ENCODE data around the gene RHCE.
"Not testable (repeated sequence)": the region's sequence is repeated elsewhere in the genome, so short reads cannot be mapped to it uniquely, and the experiment has no call there.

The RHCE gene

DNA sequence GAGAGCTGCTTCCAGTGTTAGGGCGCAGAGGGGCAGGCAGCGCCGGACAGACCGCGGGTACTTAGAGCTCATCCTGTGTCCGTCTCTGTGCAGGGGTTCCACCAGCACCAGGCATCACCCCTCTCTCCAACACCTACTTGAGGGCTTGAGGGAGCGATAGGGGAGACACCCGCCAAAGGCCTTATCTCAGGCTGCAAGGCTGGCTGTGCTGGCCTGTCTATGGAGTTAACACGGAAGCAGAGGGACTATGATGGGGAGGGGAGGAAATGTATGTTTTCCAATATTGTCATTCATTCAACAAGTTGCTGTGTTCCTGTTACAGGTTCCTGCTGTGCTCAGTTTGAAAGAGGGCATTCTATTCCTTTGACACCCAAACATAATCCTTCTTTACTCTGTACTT, at the start of gene RHCE:
Gene RHCE (minus strand): TSS at position 111 of the 400 bp plus-strand sequence. CDS start 39 bp downstream, at position 72.
- DNase-seq (ENCODE audit: low spot score), result not testable (repeated sequence)

DNA sequence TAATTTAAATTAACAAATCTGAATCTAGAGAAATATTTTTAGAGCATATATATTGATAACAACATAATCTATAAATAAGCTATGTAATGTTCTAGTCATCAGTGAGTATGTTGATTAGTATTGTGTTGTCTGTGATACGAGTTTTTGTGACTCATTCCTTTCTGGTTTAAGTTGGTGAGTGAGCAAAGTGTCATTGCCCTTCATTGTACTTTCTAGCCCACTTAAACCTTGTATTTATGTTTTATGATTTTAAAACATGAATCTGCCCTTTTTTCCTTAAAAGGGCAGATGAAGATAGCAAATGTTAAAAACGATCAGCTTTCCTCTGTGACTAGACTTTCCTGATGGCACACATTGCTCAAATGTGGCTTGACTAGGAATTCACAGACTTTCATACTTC, 48.6 kb upstream of the RHCE start:
- DNase-seq (ENCODE audit: low spot score), result no peak

- no peak for DNase-seq (ENCODE audit: low spot score)
These were observed 47.4 kb upstream of the RHCE start for GRCh38 chr1:25468033-25468432.

- DNase-seq (ENCODE audit: low spot score), result no peak
These were observed 47.0 kb upstream of the RHCE start for GRCh38 chr1:25467616-25468015.

- no peak for DNase-seq (ENCODE audit: low spot score)
These were observed 46.6 kb upstream of the RHCE start for GRCh38 chr1:25467193-25467592.

DNA sequence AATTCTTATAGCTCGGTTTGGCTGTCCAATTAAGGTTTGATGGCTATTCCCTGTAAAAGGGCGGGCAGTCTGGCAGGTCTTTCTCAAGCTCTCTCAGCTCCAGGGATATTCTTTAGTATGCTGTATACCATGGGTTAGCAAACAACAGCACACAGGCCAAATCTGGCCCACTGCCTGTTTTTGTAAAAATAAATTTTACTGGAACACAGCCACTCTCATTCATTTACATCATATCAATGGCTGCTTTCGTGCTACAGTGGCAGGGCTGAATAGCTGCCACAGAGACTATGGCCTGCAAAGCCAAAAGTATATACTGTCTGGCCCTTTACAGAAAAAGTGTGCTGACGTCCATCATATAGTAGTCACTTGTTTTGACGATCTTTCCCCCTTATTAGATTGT, 42.1 kb upstream of the RHCE start:
- DNase-seq (ENCODE audit: low spot score), result no peak

DNA sequence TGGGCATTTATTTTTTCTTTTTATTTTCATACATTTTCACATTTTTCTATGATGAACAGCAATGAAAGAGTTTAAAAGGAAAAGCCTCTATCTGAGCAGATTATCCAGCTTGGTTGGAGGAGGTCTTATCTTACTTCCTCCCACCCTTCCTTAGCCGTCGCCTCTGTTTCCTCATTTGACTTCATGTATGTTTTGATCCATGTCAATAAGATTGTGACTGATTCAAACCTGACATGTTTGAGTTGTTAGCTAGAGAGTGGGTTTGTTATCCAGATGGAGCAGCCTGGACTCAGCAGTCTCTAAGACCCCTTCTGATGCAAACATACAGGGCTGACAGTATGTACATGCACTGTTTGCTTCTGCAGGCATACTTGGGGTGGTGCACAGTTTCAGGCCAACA, 41.2 kb upstream of the RHCE start:
- DNase-seq (ENCODE audit: low spot score), result no peak

GRCh38 chr1:25460816-25461215, 40.2 kb upstream of the RHCE start:
- DNase-seq (ENCODE audit: low spot score), result not testable (repeated sequence)

GRCh38 chr1:25460020-25460419, 39.4 kb upstream of the RHCE start:
- DNase-seq (ENCODE audit: low spot score), result no peak

DNA sequence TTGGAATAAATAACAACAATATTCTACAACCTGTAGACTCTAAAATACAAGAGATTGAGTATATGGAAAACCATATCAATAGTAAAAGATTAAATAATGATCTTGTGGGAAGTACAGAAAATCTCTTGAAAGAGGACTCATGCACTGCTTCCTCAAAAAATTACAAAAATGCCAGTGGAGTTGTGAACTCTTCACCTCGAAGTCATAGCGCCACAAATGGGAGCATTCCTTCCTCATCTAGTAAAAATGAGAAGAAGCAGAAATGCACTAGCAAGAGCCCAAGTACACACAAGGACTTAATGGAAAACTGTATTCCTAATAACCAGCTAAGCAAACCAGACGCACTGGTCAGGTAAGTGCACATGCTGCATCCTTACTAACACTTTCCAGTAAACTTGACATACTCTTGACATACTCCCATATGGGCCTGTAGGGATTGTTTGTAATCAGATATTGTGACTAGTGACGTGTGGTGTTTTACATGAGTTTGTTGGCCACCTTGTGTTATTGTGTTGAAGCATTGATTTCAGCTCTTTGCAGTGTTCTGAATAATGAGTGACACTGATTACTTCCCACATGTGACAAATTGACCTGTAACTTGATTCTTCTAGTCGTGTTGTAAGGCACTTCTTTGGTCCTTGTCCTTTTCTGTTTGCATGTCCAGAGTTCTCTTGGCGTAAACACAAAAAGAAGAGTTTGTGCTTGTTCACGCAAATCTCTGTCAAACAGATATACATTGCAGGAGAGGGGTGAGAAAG, 38.1 kb upstream of the RHCE start:
- no peak for DNase-seq (ENCODE audit: low spot score)

GRCh38 chr1:25456502-25456901, 35.9 kb upstream of the RHCE start:
- DNase-seq (ENCODE audit: low spot score), result no peak

DNA sequence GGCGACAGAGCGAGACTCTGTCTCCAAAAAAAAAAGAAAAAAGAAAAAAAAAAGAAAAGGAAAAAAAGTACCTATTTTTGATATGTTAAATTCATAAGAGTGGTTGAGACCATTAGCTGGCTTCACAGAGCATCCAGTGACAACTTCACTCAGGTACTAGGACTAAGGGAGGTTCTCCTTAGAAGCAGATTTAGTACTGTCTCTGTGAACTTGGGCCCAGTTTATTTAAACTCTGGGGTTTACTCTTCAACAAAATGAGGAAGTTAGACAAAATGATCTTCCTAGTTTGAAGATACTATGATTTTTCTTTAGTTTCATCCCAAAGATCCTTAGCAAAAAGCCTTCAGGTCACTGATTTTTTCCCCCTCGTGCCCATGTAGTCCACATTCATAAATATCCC, 31.3 kb upstream of the RHCE start:
- DNase-seq (ENCODE audit: low spot score), result no peak

- DNase-seq (ENCODE audit: low spot score), result no peak
These were observed 30.3 kb upstream of the RHCE start for GRCh38 chr1:25450891-25451290.

DNA sequence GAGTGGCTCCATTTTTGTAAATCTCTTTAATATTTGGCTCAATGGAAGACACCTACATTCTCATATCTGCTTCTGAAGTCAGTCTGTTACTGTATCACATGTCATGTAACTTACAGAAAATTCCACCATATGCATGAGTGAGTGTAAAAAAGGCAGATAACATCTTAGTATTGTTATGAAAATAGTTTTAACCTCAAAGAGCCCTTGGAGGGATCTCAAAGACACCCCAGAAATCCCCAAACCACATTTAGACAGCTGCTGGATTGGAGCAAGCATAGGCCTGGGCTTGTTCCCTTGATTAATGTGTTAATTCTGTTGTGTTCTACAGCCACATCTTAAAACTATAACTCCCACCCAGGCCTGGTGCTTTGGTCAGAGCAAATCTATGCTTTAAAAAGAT, 26.9 kb upstream of the RHCE start:
- no peak for DNase-seq (ENCODE audit: low spot score)

- DNase-seq (ENCODE audit: low spot score), result no peak
These were observed 25.4 kb upstream of the RHCE start for GRCh38 chr1:25445993-25446538.

DNA sequence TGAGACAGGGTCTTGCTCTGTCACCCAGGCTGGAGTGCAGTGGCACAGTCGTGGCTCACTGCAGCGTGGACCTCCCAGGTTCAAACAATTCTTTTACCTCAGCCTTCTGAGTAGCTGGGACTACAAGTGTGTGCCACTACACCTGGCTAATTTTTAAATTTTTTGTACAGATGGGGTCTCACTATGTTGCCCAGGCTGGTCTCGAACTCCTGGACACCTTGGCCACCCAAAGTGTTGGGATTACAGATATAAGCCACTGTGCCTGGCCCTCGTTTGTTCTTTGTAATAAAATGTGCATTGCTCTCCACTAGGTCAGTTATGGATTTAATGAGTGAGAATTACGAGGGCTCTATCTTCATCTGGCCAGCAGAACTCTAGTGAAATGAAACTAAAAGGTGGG, 24.0 kb upstream of the RHCE start:
- DNase-seq (ENCODE audit: low spot score), result not testable (repeated sequence)

GRCh38 chr1:25443030-25443699, 22.5 kb upstream of the RHCE start:
- DNase-seq (ENCODE audit: low spot score), result no peak

DNA sequence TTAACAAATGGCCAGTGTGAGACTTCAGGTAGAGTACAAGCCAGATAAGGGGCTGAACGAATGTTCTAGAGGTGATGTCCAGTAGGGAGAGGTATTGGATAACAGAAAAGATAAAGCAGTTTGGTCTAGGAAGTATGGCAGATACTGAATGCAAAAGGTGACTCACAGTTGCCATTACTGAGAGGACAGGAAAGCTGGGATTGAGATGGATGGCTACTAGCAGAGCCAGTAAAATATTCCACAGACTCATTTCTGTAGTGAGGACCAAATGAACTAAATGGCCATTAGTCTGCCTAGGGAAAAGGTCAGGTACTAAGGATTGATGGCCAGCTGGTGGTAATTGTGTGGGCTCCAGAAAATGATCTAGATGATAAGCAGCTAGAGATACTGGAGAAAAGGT, 21.6 kb upstream of the RHCE start:
- no peak for DNase-seq (ENCODE audit: low spot score)

GRCh38 chr1:25439287-25439686, 18.7 kb upstream of the RHCE start:
- DNase-seq (ENCODE audit: low spot score), result no peak

DNA sequence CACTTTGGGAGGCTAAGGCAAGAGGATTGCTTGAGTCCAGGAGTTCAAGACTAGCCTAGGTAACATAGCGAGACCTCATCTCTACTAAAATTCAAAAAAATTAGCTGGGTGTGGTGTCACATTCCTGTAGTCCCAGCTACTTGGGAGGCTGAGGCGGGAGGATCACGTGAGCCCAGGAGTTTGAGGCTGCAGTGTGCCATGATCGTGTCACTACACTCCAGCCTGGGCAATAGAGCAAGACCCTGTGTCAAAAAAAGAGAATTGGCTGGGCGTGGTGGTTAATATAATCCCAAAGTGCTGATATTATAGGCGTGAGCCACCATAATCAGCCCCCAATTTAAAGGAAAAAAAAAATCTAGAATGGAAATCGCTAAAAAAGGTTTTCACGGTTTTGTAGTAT, 17.0 kb upstream of the RHCE start:
- no peak for DNase-seq (ENCODE audit: low spot score)

DNA sequence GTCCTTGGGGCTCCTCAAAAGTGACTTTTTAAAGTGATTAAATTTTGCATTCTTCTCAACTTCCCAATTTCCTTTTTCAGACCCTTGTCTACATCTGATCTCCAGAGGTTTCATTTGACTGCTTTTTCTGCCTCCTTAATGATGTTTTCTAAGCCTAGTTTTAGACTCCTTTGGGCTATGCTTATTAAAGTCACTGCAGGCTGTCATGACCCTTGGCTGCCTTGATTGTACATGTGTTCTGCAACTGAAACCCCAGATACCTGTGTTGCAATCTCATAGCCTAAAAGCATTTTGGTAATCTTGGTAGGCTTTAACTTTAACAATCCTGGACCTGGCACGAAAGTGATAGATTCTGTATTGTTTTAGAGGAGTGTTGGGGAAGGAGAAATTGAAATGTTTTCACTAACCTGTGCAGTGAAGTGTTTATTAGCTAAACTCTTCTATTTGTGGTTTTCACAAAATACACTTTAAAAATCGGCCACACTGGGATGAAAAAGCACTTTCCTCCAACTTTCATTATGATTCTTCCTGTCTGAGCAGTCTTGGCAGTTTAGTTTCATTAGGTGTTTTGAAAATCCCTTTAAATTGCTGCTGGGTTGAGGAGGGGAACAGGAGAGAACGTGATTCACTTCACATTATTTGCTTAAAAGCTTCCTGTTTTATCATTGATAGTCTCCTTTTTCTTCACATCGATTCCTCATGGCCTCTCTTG, 14.9 kb upstream of the RHCE start:
- DNase-seq (ENCODE audit: low spot score), result no peak

GRCh38 chr1:25433389-25434186, 13.0 kb upstream of the RHCE start:
- DNase-seq (ENCODE audit: low spot score), result no peak
